Vagina (tissue), 2 donors: Measurements from ENCODE around the gene MUCL3.

Experiments
- POLR2A ChIP-seq, 2 donors: fragments of 450-650 bp; IDR thresholded peaks; one replicate each; pipeline ENCODE4 v1.6.1; 2017; ENCODE audit warnings: antibody characterized with exemption in 2 of 2, mild to moderate bottlenecking in 2 of 2, moderate library complexity in 2 of 2
- TF ChIP-seq, protein P1 (sequence below), 3 experiments: fragments of 450-650 bp in 2 of 3; fragments of 200-600 bp in 1 of 3; sonication (generic) in 1 of 3; IDR thresholded peaks; one replicate each; pipeline ENCODE4 v1.5.1; 2017 to 2019; ENCODE audit warnings: antibody characterized with exemption in 3 of 3, mild to moderate bottlenecking in 2 of 3, moderate library complexity in 2 of 3

DNA sequence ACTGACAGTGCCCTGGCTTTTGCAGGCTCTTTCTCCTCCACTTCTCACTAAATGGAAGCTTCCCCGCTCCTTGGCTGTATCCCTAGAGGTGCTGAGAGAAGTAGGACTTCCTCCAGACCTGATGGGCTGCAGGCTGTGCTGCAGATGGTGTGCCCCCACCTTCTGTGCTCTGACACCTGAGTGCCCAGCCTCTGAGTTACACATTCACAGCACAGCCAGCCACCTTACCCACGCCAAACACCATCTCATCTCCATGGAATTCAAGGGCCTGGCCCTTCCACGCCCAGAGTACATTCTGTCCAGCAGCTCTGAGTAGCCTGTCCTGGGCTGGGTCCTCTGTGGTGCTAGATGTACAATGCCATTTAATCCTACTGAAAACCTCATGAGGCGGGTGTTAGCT, 14.1 kb upstream of the MUCL3 start:
- TF ChIP-seq, protein P1, sequence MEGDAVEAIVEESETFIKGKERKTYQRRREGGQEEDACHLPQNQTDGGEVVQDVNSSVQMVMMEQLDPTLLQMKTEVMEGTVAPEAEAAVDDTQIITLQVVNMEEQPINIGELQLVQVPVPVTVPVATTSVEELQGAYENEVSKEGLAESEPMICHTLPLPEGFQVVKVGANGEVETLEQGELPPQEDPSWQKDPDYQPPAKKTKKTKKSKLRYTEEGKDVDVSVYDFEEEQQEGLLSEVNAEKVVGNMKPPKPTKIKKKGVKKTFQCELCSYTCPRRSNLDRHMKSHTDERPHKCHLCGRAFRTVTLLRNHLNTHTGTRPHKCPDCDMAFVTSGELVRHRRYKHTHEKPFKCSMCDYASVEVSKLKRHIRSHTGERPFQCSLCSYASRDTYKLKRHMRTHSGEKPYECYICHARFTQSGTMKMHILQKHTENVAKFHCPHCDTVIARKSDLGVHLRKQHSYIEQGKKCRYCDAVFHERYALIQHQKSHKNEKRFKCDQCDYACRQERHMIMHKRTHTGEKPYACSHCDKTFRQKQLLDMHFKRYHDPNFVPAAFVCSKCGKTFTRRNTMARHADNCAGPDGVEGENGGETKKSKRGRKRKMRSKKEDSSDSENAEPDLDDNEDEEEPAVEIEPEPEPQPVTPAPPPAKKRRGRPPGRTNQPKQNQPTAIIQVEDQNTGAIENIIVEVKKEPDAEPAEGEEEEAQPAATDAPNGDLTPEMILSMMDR (IDR thresholded peaks at IDR 0.05), result no peak
- TF ChIP-seq POLR2A (IDR thresholded peaks at IDR 0.05), result no peak
